ENCODE data around the gene ZC3H4.

DNA sequence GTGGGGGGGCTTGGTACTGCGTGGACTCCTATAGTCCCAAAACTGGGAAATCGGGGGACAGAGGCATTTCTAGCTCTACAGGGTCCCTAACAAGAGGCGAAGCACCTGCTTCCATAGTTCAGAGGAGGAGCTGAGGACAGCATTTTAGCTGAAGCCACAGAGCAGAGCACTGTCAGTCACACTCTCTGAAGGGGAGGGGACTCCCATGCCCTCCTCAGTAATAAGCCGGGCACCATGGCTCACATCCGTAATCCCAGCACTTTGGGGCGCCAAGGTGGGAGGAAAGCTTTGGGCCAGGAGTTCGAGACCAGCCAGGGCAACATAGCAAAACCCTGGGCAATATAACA, 90.2 kb downstream of the ZC3H4 start:
- no peak for TF ChIP-seq ZNF785 (CRISPR knock-in tag; IDR thresholded peaks at IDR 0.05)
- TF ChIP-seq, protein P1, sequence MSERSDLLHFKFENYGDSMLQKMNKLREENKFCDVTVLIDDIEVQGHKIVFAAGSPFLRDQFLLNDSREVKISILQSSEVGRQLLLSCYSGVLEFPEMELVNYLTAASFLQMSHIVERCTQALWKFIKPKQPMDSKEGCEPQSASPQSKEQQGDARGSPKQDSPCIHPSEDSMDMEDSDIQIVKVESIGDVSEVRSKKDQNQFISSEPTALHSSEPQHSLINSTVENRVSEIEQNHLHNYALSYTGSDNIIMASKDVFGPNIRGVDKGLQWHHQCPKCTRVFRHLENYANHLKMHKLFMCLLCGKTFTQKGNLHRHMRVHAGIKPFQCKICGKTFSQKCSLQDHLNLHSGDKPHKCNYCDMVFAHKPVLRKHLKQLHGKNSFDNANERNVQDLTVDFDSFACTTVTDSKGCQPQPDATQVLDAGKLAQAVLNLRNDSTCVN (CRISPR knock-in tag; IDR thresholded peaks at IDR 0.05) = no peak
- TF ChIP-seq ZBTB7A (IDR thresholded peaks at IDR 0.05; ENCODE audit: borderline replicate concordance, control insufficient read depth, low read depth, low read length) = no peak
- TF ChIP-seq ZNF263 (CRISPR knock-in tag; IDR thresholded peaks at IDR 0.05; ENCODE audit: borderline replicate concordance) = no peak
- TF ChIP-seq GATA2 (CRISPR knock-in tag; IDR thresholded peaks at IDR 0.05) = no peak
- TF ChIP-seq ILK (tag; IDR thresholded peaks at IDR 0.05; ENCODE audit: borderline replicate concordance, low read depth) = no peak
- TF ChIP-seq, protein P2, sequence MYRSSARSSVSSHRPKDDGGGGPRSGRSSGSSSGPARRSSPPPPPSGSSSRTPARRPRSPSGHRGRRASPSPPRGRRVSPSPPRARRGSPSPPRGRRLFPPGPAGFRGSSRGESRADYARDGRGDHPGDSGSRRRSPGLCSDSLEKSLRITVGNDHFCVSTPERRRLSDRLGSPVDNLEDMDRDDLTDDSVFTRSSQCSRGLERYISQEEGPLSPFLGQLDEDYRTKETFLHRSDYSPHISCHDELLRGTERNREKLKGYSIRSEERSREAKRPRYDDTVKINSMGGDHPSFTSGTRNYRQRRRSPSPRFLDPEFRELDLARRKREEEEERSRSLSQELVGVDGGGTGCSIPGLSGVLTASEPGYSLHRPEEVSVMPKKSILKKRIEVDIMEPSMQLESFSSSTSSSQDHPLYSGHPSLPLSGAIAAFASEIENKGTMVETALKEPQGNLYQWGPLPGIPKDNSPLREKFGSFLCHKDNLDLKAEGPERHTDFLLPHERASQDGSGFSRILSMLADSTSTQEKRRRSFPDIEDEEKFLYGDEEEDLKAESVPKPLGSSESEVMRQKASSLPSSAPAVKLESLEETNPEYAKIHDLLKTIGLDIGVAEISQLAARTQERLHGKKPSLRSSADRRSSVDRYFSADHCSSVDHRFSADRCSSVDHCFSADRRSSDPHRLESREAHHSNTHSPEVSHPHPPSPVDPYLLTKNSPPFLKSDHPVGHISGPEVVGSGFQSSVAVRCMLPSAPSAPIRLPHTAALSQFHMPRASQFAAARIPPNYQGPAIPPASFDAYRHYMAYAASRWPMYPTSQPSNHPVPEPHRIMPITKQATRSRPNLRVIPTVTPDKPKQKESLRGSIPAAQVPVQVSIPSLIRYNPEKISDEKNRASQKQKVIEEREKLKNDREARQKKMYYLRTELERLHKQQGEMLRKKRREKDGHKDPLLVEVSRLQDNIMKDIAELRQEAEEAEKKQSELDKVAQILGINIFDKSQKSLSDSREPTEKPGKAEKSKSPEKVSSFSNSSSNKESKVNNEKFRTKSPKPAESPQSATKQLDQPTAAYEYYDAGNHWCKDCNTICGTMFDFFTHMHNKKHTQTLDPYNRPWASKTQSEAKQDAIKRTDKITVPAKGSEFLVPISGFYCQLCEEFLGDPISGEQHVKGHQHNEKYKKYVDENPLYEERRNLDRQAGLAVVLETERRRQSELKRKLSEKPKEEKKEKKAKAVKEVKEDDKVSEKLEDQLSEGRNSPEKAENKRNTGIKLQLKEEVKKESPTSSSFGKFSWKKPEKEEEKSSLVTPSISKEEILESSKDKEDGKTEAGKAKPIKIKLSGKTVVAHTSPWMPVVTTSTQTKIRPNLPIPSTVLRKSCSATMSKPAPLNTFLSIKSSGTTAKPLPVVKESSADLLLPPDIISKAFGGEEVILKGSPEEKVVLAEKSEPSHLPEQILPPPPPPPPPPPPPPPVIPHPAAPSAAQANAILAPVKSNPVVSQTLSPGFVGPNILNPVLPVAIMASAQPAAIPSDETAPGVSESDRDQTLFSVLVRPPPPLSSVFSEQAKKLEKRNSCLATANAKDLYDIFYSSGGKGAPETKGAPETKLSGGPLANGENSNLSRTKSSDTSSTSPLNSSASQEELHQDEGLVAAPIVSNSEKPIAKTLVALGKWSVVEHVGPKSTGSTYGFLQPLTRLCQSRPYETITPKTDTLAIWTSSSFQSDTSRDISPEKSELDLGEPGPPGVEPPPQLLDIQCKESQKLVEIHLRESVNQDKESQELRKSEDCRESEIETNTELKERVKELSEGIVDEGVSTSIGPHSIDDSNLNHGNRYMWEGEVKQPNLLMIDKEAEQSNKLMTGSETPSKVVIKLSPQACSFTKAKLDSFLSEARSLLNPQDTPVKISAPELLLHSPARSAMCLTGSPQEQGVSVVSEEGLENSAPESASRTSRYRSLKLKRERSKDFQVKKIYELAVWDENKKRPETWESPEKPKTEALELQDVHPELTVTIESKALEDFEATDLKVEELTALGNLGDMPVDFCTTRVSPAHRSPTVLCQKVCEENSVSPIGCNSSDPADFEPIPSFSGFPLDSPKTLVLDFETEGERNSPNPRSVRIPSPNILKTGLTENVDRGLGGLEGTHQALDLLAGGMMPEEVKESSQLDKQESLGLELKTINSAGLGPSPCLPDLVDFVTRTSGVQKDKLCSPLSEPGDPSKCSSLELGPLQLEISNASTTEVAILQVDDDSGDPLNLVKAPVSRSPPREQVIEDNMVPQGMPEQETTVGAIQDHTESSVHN (IDR thresholded peaks at IDR 0.05; ENCODE audit: borderline replicate concordance in 1 of 2, low read depth in 1 of 2) = no peak
- TF ChIP-seq, protein P3, sequence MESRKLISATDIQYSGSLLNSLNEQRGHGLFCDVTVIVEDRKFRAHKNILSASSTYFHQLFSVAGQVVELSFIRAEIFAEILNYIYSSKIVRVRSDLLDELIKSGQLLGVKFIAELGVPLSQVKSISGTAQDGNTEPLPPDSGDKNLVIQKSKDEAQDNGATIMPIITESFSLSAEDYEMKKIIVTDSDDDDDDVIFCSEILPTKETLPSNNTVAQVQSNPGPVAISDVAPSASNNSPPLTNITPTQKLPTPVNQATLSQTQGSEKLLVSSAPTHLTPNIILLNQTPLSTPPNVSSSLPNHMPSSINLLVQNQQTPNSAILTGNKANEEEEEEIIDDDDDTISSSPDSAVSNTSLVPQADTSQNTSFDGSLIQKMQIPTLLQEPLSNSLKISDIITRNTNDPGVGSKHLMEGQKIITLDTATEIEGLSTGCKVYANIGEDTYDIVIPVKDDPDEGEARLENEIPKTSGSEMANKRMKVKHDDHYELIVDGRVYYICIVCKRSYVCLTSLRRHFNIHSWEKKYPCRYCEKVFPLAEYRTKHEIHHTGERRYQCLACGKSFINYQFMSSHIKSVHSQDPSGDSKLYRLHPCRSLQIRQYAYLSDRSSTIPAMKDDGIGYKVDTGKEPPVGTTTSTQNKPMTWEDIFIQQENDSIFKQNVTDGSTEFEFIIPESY (CRISPR knock-in tag; IDR thresholded peaks at IDR 0.05) = no peak
- no peak for TF ChIP-seq ETS2 (tag; IDR thresholded peaks at IDR 0.05; ENCODE audit: borderline replicate concordance, poor library complexity, severe bottlenecking)
